Esophagus squamous epithelium (tissue), 4 donors: ENCODE results near the gene ATP8B3.

Source experiments
- POLR2A ChIP-seq, 4 donors: fragments of 450-650 bp; IDR thresholded peaks; one replicate each; pipeline ENCODE4 v1.6.1; 2017; ENCODE audit warnings: antibody characterized with exemption in 4 of 4, mild to moderate bottlenecking in 4 of 4, moderate library complexity in 3 of 4
- TF ChIP-seq, protein P1 (sequence below), 6 experiments: fragments of 450-650 bp in 4 of 6; fragments of 200-600 bp in 2 of 6; sonication (generic) in 2 of 6; IDR thresholded peaks; one replicate each; pipeline ENCODE4 v1.5.1; 2016 to 2019; ENCODE audit warnings: antibody characterized with exemption in 6 of 6, mild to moderate bottlenecking in 4 of 6, moderate library complexity in 4 of 6

DNA sequence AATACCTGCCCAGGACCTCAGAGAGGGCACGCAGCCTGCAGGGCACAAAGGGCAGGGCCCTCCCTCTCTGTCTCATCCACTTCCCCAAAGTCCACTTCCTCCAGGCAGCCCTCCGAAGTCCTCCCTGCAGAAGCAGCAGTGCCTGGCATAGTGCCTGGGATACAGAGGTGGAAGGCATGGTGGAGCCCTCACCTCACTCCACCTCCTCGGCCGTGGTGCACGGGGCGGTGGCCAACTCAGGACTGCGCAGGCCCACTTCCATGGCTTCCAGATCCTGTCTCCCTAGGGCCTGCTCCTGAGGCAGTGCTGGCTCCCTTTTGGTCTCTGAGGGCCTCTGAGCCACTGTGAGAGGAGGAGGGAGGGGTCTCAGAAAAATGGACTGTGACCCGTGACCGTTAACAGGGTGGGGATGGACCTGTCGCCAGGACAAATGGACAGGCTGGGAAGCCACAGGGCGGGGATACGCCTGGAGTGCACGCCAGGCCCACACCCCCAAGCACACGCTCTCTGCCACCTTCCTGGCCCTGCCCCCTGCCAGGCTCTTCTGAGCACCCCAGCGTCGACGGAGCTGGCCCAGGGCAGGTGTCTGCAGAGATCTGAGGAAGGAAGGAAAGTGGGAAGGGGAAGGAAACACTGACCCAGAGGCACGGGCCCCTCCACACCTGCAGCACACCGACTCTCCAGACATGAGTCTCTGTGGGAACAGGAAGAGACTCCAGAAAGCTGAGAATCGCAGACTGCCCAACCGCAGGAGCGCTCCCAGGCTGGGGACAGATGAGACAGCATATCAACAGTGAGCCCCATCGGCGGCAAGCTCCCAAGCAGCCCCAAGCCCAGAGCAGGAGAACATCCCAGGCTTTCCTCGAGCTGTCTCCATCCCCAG is 27.8 kb upstream of the ATP8B3 start:
- TF ChIP-seq, protein P1, sequence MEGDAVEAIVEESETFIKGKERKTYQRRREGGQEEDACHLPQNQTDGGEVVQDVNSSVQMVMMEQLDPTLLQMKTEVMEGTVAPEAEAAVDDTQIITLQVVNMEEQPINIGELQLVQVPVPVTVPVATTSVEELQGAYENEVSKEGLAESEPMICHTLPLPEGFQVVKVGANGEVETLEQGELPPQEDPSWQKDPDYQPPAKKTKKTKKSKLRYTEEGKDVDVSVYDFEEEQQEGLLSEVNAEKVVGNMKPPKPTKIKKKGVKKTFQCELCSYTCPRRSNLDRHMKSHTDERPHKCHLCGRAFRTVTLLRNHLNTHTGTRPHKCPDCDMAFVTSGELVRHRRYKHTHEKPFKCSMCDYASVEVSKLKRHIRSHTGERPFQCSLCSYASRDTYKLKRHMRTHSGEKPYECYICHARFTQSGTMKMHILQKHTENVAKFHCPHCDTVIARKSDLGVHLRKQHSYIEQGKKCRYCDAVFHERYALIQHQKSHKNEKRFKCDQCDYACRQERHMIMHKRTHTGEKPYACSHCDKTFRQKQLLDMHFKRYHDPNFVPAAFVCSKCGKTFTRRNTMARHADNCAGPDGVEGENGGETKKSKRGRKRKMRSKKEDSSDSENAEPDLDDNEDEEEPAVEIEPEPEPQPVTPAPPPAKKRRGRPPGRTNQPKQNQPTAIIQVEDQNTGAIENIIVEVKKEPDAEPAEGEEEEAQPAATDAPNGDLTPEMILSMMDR (IDR thresholded peaks at IDR 0.05): no peak
- TF ChIP-seq POLR2A (IDR thresholded peaks at IDR 0.05): no peak
